Erythroblast (primary cell): ENCODE measurements around the gene PTK7.

Source experiments
- GATA1 ChIP-seq: IDR thresholded peaks from 2 replicates; pipeline ENCODE4 v1.6.1; 2011; ENCODE audit warnings: low read depth, mild to moderate bottlenecking, control low read depth, low read length, moderate library complexity
- POLR2A ChIP-seq: IDR thresholded peaks from 2 replicates; pipeline ENCODE4 v1.6.1; 2011; ENCODE audit warnings: mild to moderate bottlenecking, low read length

- TF ChIP-seq POLR2A (no peak), GATA1 (no peak)
These were observed 70.9 kb downstream of the PTK7 start for GRCh38 chr6:43146709-43147688.
